Astrocyte (in vitro differentiated cells and primary cell): ENCODE measurements around the gene TMEM259. TPM values are rescaled to one million over a fixed set of nuclear protein-coding genes. Genes with fewer than 3 reads are reported as not detected.

Experiments used
- DNase-seq: peaks from one replicate; pipeline ENCODE4 v3.0.0-alpha.2; 2010; ENCODE audit warnings: low read depth
- FAIRE-seq: peaks from 2 replicates; lab custom pipeline; 2011; peaks lifted over from hg19 to GRCh38; lab: Jason Lieb, UNC
- H2AFZ ChIP-seq: 2 replicates; pipeline ENCODE4 v1.6.0; 2012; ENCODE audit warnings: low read depth, low read length, inconsistent platforms
- H3K27ac ChIP-seq: 2 replicates; pipeline ENCODE4 v1.5.1; 2011; ENCODE audit warnings: low read depth, low read length, inconsistent platforms
- H3K27me3 ChIP-seq: 2 replicates; pipeline ENCODE4 v1.6.0; 2011; ENCODE audit warnings: low read length, inconsistent platforms; ENCODE audit not compliant: insufficient read depth
- H3K36me3 ChIP-seq: 2 replicates; pipeline ENCODE4 v1.5.1; 2011; ENCODE audit warnings: low read length, inconsistent platforms; ENCODE audit not compliant: insufficient read depth
- H3K4me1 ChIP-seq: 2 replicates; pipeline ENCODE4 v1.5.1; 2011; ENCODE audit warnings: low read length, inconsistent platforms; ENCODE audit not compliant: insufficient read depth
- H3K4me2 ChIP-seq: 2 replicates; pipeline ENCODE4 v1.6.0; 2012; ENCODE audit warnings: low read length, inconsistent platforms
- H3K4me3 ChIP-seq: 2 replicates; pipeline ENCODE4 v1.5.1; 2011; ENCODE audit warnings: low read depth, mild to moderate bottlenecking, low read length, inconsistent platforms; ENCODE audit not compliant: insufficient read depth
- H3K79me2 ChIP-seq: 2 replicates; pipeline ENCODE4 v1.6.0; 2012; ENCODE audit warnings: mild to moderate bottlenecking, low read length, inconsistent platforms; ENCODE audit not compliant: insufficient read depth
- H3K9ac ChIP-seq: 2 replicates; pipeline ENCODE4 v1.6.0; 2012; ENCODE audit warnings: mild to moderate bottlenecking, low read length, inconsistent platforms
- H3K9me3 ChIP-seq: 2 replicates; pipeline ENCODE4 v1.5.1; 2012; ENCODE audit warnings: low read depth, mild to moderate bottlenecking, low read length, inconsistent platforms; ENCODE audit not compliant: insufficient read depth
- H4K20me1 ChIP-seq: 2 replicates; pipeline ENCODE4 v1.6.0; 2012; ENCODE audit warnings: low read length, inconsistent platforms; ENCODE audit not compliant: insufficient read depth
- H3K27ac Mint-ChIP-seq: one replicate; pipeline ENCODE4 v1.8.0; 2021; ENCODE audit warnings: mild to moderate bottlenecking, mixed read lengths; ENCODE audit not compliant: unreplicated experiment
- H3K27me3 Mint-ChIP-seq: one replicate; pipeline ENCODE4 v1.8.0; 2021; ENCODE audit warnings: low read depth, mixed read lengths; ENCODE audit not compliant: unreplicated experiment
- H3K36me3 Mint-ChIP-seq: one replicate; pipeline ENCODE4 v1.8.0; 2021; ENCODE audit warnings: low read depth, mixed read lengths; ENCODE audit not compliant: unreplicated experiment
- H3K4me1 Mint-ChIP-seq: one replicate; pipeline ENCODE4 v1.8.0; 2021; ENCODE audit warnings: low read depth, mixed read lengths; ENCODE audit not compliant: unreplicated experiment
- H3K4me3 Mint-ChIP-seq: one replicate; pipeline ENCODE4 v1.8.0; 2021; ENCODE audit warnings: mild to moderate bottlenecking, moderate library complexity, mixed read lengths; ENCODE audit not compliant: unreplicated experiment
- H3K9me3 Mint-ChIP-seq: one replicate; pipeline ENCODE4 v1.8.0; 2021; ENCODE audit warnings: mild to moderate bottlenecking, mixed read lengths; ENCODE audit not compliant: unreplicated experiment
- EZH2 ChIP-seq: IDR thresholded peaks from 2 replicates; pipeline ENCODE4 v1.6.1; 2012; ENCODE audit warnings: mild to moderate bottlenecking, low read length, inconsistent platforms; ENCODE audit not compliant: insufficient read depth
- total RNA-seq: library from RNA; stranded (reverse); gene quantifications from 2 replicates; pipeline ENCODE4 v1.2.1, GENCODE V29; 2021
- TF ChIP-seq, protein P1 (sequence below): IDR thresholded peaks from 2 replicates; pipeline ENCODE4 v1.5.1; 2011; ENCODE audit warnings: low read depth, mild to moderate bottlenecking, inconsistent platforms, low read length, moderate library complexity; ENCODE audit not compliant: insufficient read depth

The TMEM259 gene
- total RNA-seq, 1 donor from 2014 or later = 155 TPM

DNA sequence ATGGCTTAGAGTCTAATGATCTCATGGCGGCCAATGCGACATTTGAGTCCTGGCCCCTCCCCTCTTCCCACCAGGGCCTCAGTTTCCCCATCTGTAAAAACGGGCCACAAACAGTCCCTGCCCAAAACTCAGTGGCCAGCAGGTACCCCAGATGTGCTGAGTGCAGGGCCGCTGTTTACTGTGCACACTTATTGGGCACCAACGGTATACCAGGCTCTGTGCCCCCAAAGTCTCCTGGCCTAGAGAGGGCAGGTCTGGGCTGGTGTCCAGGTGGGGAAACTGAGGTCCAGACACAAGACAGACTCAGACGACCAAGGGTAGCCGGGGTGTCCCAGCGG is 60.4 kb downstream of the TMEM259 start:
- H3K27me3 ChIP-seq = no peaks in the 10 kb centered on the region
- H3K27ac ChIP-seq = no peak overlapping the region
- H3K4me2 ChIP-seq = no peak overlapping the region
- H3K9ac ChIP-seq = no peak overlapping the region
- H3K4me1 ChIP-seq = peaks cover 9% of the 10 kb centered on the region
- peaks cover 35% of the 10 kb centered on the region for H4K20me1 ChIP-seq
- H3K9me3 ChIP-seq = no peaks in the 10 kb centered on the region
- TF ChIP-seq EZH2 = no peak
- TF ChIP-seq, protein P1, sequence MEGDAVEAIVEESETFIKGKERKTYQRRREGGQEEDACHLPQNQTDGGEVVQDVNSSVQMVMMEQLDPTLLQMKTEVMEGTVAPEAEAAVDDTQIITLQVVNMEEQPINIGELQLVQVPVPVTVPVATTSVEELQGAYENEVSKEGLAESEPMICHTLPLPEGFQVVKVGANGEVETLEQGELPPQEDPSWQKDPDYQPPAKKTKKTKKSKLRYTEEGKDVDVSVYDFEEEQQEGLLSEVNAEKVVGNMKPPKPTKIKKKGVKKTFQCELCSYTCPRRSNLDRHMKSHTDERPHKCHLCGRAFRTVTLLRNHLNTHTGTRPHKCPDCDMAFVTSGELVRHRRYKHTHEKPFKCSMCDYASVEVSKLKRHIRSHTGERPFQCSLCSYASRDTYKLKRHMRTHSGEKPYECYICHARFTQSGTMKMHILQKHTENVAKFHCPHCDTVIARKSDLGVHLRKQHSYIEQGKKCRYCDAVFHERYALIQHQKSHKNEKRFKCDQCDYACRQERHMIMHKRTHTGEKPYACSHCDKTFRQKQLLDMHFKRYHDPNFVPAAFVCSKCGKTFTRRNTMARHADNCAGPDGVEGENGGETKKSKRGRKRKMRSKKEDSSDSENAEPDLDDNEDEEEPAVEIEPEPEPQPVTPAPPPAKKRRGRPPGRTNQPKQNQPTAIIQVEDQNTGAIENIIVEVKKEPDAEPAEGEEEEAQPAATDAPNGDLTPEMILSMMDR = no peak
- FAIRE-seq = no peak
- peaks cover 5% of the 10 kb centered on the region for H3K36me3 ChIP-seq
- peaks cover 11% of the 10 kb centered on the region for H3K4me1 Mint-ChIP-seq
- peaks cover 18% of the 10 kb centered on the region for H3K79me2 ChIP-seq
- no peak for DNase-seq
- no peak overlapping the region for H3K27ac Mint-ChIP-seq
- no peak overlapping the region for H2AFZ ChIP-seq
- H3K9me3 Mint-ChIP-seq = no peaks in the 10 kb centered on the region
- no peak overlapping the region for H3K4me3 Mint-ChIP-seq
- H3K36me3 Mint-ChIP-seq = peaks cover 17% of the 10 kb centered on the region
- H3K27me3 Mint-ChIP-seq = no peaks in the 10 kb centered on the region
- H3K4me3 ChIP-seq = no peak overlapping the region

DNA sequence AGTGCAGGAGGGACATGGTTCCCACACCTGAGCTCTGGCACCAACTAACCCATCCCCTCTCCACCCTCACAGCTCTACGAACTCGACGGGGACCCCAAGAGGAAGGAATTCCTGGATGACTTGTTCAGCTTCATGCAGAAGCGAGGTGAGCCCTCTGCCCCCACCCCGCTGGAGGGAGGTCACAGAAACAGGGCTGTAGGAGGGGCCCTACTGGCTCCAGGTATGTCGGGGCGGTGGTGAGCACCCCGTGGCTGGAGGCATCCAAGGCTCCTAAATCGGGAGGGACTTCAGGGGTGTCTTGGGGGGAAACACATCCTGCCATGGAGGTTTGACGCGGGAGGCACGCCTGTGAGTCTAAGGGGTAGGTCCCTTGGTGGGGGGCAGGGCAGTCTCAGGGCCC is 60.9 kb downstream of the TMEM259 start:
- TF ChIP-seq EZH2 = no peak
- TF ChIP-seq, protein P1 = no peak
- no peak overlapping the region for H3K4me2 ChIP-seq
- Mint-ChIP-seq H3K27me3 (no peaks in the 10 kb centered on the region), H3K4me1 (peaks cover 11% of the 10 kb centered on the region), H3K27ac (no peak overlapping the region), H3K9me3 (no peaks in the 10 kb centered on the region), H3K36me3 (peaks cover 11% of the 10 kb centered on the region), H3K4me3 (no peak overlapping the region)
- DNase-seq (no peak), FAIRE-seq (no peak)
- no peak overlapping the region for H3K4me3 ChIP-seq
- peaks cover 9% of the 10 kb centered on the region for H3K4me1 ChIP-seq
- H3K9me3 ChIP-seq = no peaks in the 10 kb centered on the region
- peaks cover 23% of the 10 kb centered on the region for H3K79me2 ChIP-seq
- peaks cover under 1% of the 10 kb centered on the region for H3K36me3 ChIP-seq
- no peak overlapping the region for H3K9ac ChIP-seq
- H3K27ac ChIP-seq = no peak overlapping the region
- no peak overlapping the region for H2AFZ ChIP-seq
- no peaks in the 10 kb centered on the region for H3K27me3 ChIP-seq
- peaks cover 40% of the 10 kb centered on the region for H4K20me1 ChIP-seq

Other genes starting within 250 kb of the TMEM259 start
- gene PTBP1, start 223.7 kb downstream of the TMEM259 start, total RNA-seq = 366 and 386 TPM in 2 replicates
- gene PLPPR3, start 199.2 kb downstream of the TMEM259 start, total RNA-seq = 29.2 and 36.5 TPM in 2 replicates
- gene AZU1, start 193.3 kb downstream of the TMEM259 start, total RNA-seq = 1.00 and 1.4 TPM in 2 replicates
- not detected in 2 replicates for gene PRTN3, start 180.1 kb downstream of the TMEM259 start, total RNA-seq
- not detected in 2 replicates for gene ELANE, start 168.8 kb downstream of the TMEM259 start, total RNA-seq
- 0.59 and 0.65 TPM in 2 replicates for gene CFD, start 161.5 kb downstream of the TMEM259 start, total RNA-seq
- gene MED16, start 127.9 kb downstream of the TMEM259 start, total RNA-seq = 41.4 and 45.0 TPM in 2 replicates
- not detected in 2 replicates for gene RNU6-9, start 127.6 kb downstream of the TMEM259 start, total RNA-seq
- gene R3HDM4, start 107.9 kb downstream of the TMEM259 start, total RNA-seq = 57.9 and 60.0 TPM in 2 replicates
- gene KISS1R, start 103.8 kb downstream of the TMEM259 start, total RNA-seq = not detected in 2 replicates
- 100 and 106 TPM in 2 replicates for gene ARID3A, start 95.1 kb downstream of the TMEM259 start, total RNA-seq
- gene WDR18, start 36.8 kb downstream of the TMEM259 start, total RNA-seq = 60.0 and 68.9 TPM in 2 replicates
- gene GRIN3B, start 20.7 kb downstream of the TMEM259 start, total RNA-seq = 2.5 and 2.7 TPM in 2 replicates
- not detected in 2 replicates for gene RNU6-2, start 399 bp upstream of the TMEM259 start, total RNA-seq
- 781 and 819 TPM in 2 replicates for gene CNN2, start 5.5 kb upstream of the TMEM259 start, total RNA-seq
- 14.3 and 18.4 TPM in 2 replicates for gene ABCA7, start 19.0 kb upstream of the TMEM259 start, total RNA-seq
- gene ARHGAP45, start 46.0 kb upstream of the TMEM259 start, total RNA-seq = 2.7 and 3.0 TPM in 2 replicates
- gene POLR2E, start 74.3 kb upstream of the TMEM259 start, total RNA-seq = 180 and 207 TPM in 2 replicates
- gene GPX4, start 82.9 kb upstream of the TMEM259 start, total RNA-seq = 294 and 325 TPM in 2 replicates
- gene SBNO2, start 153.1 kb upstream of the TMEM259 start, total RNA-seq = 39.3 and 43.2 TPM in 2 replicates
- 61.6 and 67.9 TPM in 2 replicates for gene STK11, start 184.7 kb upstream of the TMEM259 start, total RNA-seq
- gene CBARP, start 216.9 kb upstream of the TMEM259 start, total RNA-seq = 18.8 and 19.8 TPM in 2 replicates
- 154 and 170 TPM in 2 replicates for gene ATP5F1D, start 220.6 kb upstream of the TMEM259 start, total RNA-seq
- 119 and 141 TPM in 2 replicates for gene MIDN, start 227.5 kb upstream of the TMEM259 start, total RNA-seq
- 184 and 215 TPM in 2 replicates for gene CIRBP, start 248.2 kb upstream of the TMEM259 start, total RNA-seq